ENCODE measurements around the gene EEF1G.

EEF1G gene

DNA sequence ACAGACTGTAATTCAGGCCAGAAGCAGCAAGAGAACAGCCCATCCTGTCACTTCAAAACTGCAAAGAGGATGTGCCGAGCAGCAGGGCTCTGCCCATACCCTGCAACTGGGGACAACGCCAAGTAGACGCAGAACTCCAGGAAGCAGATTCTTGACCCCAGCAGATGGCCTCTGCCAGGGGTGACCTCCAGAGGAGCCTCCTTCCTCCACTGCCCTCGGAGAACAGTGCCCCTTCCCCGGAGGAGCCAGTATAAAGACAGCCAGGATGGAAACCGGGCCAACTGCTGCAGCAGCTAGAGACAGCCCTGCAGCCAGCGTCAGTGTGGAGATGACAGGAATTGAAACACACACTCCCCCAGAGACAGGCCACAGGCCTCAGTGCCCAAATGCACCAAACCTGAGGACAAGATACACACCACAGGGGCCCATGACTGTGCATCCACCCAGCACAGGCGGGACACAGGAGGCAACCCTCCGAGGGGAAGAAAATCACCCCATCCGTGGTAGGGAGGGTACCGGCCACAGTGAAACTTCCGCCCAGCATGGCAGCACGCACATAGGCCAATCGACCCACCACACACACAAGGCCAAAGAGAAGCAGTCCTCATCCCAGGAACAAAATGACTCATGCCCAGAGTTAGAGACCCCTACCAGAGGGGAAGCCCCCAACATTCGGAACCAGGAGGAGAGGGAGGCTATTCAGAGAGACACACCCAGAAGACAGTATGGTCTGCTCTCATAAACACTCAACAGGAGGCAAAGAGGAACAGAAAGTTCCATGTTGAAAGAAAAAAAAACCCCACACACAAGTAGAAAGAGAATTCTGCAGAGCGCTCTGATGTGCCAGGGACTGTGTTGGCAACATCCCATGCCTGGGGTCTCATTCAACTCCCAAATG is 32.6 kb downstream of the EEF1G start:
- H3K9me3 ChIP-seq (replicated peaks; ENCODE audit: low read length): no peaks in the 10 kb centered on the region
- peak overlapping the region; percentile 95 for H3K9ac ChIP-seq (ENCODE audit: low read depth, low read length)
- peaks cover 58% of the 10 kb centered on the region for H3K36me3 ChIP-seq (ENCODE audit: insufficient read depth, low read length)
- peaks cover 68% of the 10 kb centered on the region for H3K4me1 ChIP-seq (ENCODE audit: control insufficient read depth, insufficient read depth, low read length)
- H3K4me2 ChIP-seq (ENCODE audit: low read length): peak overlapping the region; percentile 96
- no peaks in the 10 kb centered on the region for H3K27me3 ChIP-seq (ENCODE audit: control insufficient read depth, insufficient read depth, low read length)
- H3K4me3 ChIP-seq (ENCODE audit: low read length): peak overlapping the region; percentile 97

DNA sequence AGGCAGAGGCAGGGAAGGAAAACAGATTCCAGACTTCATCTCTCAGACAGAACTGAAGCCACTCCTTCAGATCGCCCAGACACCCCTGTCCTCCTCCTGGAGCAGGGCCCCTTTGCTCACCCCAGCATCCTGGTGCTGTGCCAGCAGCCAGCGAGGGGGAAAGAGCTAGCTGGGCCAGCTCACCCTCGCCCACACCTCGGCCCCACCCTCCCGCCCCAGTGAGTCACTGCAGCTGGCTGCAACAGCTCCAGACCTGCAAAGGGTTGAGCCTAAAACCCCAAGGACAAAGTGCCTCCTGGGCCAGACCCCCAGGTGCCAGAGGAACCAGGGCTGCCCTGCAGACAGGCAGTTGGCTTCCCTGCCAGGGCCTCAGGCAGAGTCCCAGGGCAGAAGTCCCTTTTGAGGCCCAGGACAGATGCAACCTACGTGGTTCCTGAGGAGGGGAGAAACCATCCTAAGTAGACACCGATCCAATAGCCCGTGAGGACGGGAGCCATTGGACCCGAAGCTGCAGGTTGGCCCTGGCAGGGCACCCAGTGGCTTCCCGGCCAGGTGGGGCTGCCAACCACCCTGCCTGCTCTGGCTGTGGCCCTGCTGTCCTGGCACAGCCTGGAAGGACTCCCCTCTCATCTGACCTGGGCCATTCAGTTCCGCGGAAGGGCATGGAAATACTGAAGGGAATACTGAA is 34.3 kb downstream of the EEF1G start:
- H3K4me2 ChIP-seq (ENCODE audit: low read length): peak overlapping the region; percentile 96
- peak overlapping the region; percentile 62 for H3K4me3 ChIP-seq (ENCODE audit: low read length)
- H3K36me3 ChIP-seq (ENCODE audit: insufficient read depth, low read length): peaks cover 65% of the 10 kb centered on the region
- peaks cover 72% of the 10 kb centered on the region for H3K4me1 ChIP-seq (ENCODE audit: control insufficient read depth, insufficient read depth, low read length)
- H3K9ac ChIP-seq (ENCODE audit: low read depth, low read length): peak overlapping the region; percentile 66
- H3K27me3 ChIP-seq (ENCODE audit: control insufficient read depth, insufficient read depth, low read length): no peaks in the 10 kb centered on the region
- H3K9me3 ChIP-seq (replicated peaks; ENCODE audit: low read length): no peaks in the 10 kb centered on the region

DNA sequence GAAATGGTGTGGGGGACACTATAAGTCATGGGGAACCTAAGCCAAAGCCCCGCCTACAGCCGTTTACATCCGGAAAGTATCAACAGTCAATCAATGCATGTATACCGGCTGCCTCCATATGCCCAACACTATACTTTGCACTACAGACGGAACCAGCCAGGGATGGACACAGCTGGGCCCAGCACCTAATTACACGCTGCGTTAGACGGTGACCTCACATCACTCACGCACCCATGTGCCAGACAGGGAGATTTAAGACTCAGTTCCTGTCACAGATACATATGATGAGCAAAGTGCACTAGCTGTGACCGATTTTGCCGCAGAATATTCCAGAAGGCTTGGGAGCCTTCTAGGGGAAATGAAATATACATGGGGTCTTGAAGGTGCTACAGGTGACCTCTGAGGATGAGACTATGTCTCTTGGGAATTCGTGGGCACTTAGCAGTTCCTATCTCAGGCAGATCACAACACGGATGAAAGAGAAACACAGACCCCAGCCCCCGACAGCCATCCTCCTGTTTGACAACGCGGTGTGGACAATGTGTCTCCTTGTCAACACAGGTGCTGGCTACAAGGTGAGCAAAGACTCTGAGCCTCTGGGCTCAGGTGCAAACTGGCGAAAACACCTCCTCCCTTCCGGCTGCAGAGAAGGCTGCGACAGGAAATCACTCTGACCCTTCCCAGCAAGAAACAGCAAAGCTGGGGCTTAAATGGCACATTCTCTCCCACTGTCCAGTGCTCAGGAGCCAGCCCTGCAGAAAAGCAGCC is 35.0 kb downstream of the EEF1G start:
- Histone ChIP-seq H3K27me3 (ENCODE audit: control insufficient read depth, insufficient read depth, low read length) (no peaks in the 10 kb centered on the region), H3K9ac (ENCODE audit: low read depth, low read length) (peak overlapping the region; percentile 29), H3K9me3 (replicated peaks; ENCODE audit: low read length) (no peaks in the 10 kb centered on the region), H3K4me3 (ENCODE audit: low read length) (peak overlapping the region; percentile 62), H3K36me3 (ENCODE audit: insufficient read depth, low read length) (peaks cover 67% of the 10 kb centered on the region), H3K4me2 (ENCODE audit: low read length) (peak overlapping the region; percentile 96), H3K4me1 (ENCODE audit: control insufficient read depth, insufficient read depth, low read length) (peaks cover 72% of the 10 kb centered on the region)

DNA sequence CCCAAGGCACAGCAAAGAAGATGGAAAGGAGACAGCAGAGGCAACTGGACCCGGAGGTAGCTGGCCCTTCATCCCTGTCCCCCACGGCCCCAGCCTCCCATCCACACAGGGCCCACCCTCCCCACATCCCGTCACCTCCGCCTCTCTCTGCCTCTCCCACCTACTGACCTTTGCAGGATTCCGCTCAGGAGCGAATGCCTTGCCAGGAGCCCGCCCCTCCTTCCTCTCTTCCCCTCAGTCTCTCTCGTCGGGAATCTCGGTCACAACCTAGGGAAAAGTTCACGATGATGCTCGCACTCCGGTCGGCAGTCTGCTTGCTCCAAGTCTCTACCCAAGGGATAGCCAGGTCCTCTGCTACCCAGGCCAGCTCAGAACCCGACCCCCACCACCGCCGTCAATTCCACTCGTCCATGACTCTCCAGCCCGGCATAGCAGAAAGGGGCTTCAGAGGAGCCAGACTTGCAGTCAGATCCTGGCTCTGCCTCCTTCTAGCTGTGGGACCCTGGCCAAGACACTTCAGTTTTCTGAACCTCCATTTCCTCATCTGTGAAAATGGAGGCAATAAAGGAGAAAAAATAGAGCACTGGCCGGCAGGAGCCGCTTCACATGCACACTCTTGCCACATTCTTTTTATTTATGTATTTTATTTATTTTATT is 37.3 kb downstream of the EEF1G start:
- no peaks in the 10 kb centered on the region for H3K9me3 ChIP-seq (replicated peaks; ENCODE audit: low read length)
- no peak overlapping the region for H3K4me3 ChIP-seq (ENCODE audit: low read length)
- peaks cover 75% of the 10 kb centered on the region for H3K36me3 ChIP-seq (ENCODE audit: insufficient read depth, low read length)
- peaks cover 54% of the 10 kb centered on the region for H3K4me1 ChIP-seq (ENCODE audit: control insufficient read depth, insufficient read depth, low read length)
- peak overlapping the region; percentile 56 for H3K4me2 ChIP-seq (ENCODE audit: low read length)
- H3K27me3 ChIP-seq (ENCODE audit: control insufficient read depth, insufficient read depth, low read length): no peaks in the 10 kb centered on the region
- no peak overlapping the region for H3K9ac ChIP-seq (ENCODE audit: low read depth, low read length)

DNA sequence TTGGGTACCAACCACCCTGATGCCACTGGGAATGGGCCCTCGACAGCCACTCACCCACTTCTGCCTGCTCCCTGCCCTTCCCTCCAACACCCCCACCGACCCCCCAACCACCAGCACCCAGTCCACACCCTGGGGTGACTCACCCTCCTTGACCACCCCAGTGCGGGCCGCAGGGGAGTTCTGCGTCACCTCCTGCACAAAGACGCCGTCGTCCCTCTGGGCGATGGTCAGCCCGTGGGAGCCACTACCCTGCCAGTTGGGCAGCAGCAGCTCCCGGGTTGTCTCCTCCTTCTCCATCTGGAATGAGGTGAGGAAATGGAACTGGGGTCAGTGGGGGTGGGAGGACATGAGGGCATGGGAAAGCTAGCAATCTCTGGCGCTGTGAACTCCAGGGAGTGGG is 37.9 kb downstream of the EEF1G start:
- H3K9ac ChIP-seq (ENCODE audit: low read depth, low read length): no peak overlapping the region
- H3K4me2 ChIP-seq (ENCODE audit: low read length): peak overlapping the region; percentile 56
- no peaks in the 10 kb centered on the region for H3K9me3 ChIP-seq (replicated peaks; ENCODE audit: low read length)
- peaks cover 47% of the 10 kb centered on the region for H3K4me1 ChIP-seq (ENCODE audit: control insufficient read depth, insufficient read depth, low read length)
- H3K36me3 ChIP-seq (ENCODE audit: insufficient read depth, low read length): peaks cover 79% of the 10 kb centered on the region
- H3K27me3 ChIP-seq (ENCODE audit: control insufficient read depth, insufficient read depth, low read length): no peaks in the 10 kb centered on the region
- H3K4me3 ChIP-seq (ENCODE audit: low read length): no peak overlapping the region

DNA sequence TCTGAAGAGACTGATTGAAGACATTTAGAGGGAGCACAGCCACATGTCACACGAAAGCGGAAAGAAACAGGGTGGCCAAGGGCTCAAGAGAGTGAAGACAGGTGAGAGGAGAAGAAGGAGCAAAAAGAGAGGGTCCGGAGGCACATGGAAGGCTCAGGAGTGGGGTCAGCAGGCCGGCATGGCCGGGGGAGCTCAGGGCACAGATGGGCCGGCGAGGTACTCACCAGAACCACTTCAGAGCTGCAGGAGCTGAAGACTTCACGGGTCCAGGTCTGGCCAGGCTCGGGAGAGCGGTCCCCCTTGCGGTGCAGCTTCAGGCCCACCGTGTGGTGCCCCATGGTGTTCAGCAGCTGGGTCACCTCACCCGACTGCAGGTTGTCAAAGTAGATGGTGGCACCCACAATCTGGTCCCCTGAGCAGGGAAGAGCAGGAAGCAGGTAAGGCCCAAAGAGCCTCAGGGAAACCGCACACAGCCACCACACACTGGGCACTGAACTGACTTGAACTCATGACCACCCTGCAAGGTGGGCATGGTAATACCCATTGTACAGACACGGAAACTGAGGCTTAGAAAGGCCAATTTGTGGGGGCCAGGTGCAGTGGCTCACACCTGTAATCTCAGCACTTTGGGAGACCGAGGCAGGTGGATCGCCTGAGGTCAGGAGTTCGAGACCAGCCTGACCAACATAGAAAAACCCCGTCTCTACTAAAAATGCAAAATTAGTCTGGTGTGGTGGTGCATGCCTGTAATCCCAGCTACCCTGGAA is 38.7 kb downstream of the EEF1G start:
- no peak overlapping the region for H3K9ac ChIP-seq (ENCODE audit: low read depth, low read length)

DNA sequence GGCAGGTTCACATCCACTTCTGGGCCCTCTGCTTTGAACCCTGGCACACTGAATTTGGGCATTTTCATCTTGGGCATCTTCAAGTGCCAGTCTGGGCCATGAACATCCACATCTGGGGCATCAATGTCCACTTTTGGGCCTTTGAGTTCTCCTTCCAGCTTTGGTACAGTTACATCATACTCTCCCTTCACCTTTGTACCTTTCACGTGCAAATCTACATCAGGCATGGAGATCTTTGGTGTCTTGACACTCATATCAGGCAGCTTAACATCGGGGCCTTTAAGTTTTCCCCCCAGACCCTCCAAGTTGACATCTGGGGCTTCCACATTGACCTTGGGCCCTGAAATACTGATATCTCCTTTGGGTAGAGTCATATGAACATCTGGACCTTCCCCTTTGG is 41.6 kb downstream of the EEF1G start:
- H3K4me1 ChIP-seq (ENCODE audit: control insufficient read depth, insufficient read depth, low read length): peaks cover 12% of the 10 kb centered on the region
- no peaks in the 10 kb centered on the region for H3K27me3 ChIP-seq (ENCODE audit: control insufficient read depth, insufficient read depth, low read length)
- H3K9ac ChIP-seq (ENCODE audit: low read depth, low read length): no peak overlapping the region
- H3K9me3 ChIP-seq (replicated peaks; ENCODE audit: low read length): no peaks in the 10 kb centered on the region
- peaks cover 94% of the 10 kb centered on the region for H3K36me3 ChIP-seq (ENCODE audit: insufficient read depth, low read length)
- no peak overlapping the region for H3K4me3 ChIP-seq (ENCODE audit: low read length)
- no peak overlapping the region for H3K4me2 ChIP-seq (ENCODE audit: low read length)

More for the DNA sequence above, 38.7 kb downstream of the EEF1G start:
- Histone ChIP-seq H3K27me3 (ENCODE audit: control insufficient read depth, insufficient read depth, low read length) (no peaks in the 10 kb centered on the region), H3K4me3 (ENCODE audit: low read length) (no peak overlapping the region), H3K9me3 (replicated peaks; ENCODE audit: low read length) (no peaks in the 10 kb centered on the region), H3K4me2 (ENCODE audit: low read length) (no peak overlapping the region), H3K4me1 (ENCODE audit: control insufficient read depth, insufficient read depth, low read length) (peaks cover 39% of the 10 kb centered on the region), H3K36me3 (ENCODE audit: insufficient read depth, low read length) (peaks cover 87% of the 10 kb centered on the region)

DNA sequence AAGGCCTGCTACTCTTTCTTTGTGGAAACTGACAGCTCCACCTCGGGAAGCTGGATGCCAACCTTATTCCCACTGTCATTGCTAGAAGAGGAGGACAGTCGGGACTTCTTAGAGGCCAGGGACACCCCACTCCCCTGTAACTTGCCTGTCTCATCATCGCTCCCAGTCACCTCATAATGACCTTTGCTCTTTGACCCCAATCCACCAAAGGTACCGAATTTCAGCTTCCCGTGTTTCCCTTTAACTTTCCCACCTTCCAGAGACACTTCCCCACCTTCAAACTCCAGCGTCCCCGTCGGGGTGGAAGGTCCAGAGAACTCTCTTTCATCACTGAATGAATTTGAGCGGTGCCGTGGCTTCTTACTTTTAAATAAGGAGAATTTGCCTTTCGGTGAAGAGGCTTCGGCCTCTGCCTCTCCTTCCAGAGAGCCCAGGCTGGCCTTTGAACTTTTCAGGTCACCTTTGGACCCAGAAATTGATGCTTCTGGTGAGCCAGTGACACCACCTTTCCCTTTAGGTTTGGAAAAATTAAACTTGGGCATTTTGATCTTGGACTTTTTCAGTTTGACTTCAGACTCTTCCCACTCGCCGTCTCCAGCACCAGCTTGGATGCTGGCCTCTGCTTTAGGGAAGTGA is 56.8 kb downstream of the EEF1G start:
- H3K4me1 ChIP-seq (ENCODE audit: control insufficient read depth, insufficient read depth, low read length): no peaks in the 10 kb centered on the region
- H3K4me2 ChIP-seq (ENCODE audit: low read length): no peak overlapping the region
- H3K4me3 ChIP-seq (ENCODE audit: low read length): no peak overlapping the region
- H3K9me3 ChIP-seq (replicated peaks; ENCODE audit: low read length): no peaks in the 10 kb centered on the region
- peaks cover 76% of the 10 kb centered on the region for H3K36me3 ChIP-seq (ENCODE audit: insufficient read depth, low read length)
- H3K27me3 ChIP-seq (ENCODE audit: control insufficient read depth, insufficient read depth, low read length): no peaks in the 10 kb centered on the region
- no peak overlapping the region for H3K9ac ChIP-seq (ENCODE audit: low read depth, low read length)

DNA sequence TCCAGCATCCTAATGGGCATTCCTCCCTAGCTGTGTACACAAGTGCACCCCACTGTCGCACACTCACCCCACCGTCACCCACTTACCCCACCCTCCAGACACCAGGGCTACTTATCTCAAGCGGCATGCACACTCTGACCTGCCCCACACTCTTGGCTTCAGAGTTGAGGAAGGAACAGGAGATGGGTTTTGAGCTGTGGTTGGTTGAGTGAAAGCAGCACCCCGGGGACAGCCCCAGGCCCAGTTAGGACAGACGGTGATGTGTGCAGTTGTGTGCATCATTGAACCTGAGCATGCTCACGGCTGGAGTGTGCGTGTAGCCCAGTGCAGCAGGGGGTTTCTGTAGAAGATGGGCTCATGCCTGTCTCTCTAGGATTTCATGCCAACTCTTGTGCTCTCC is 59.5 kb downstream of the EEF1G start:
- peaks cover 49% of the 10 kb centered on the region for H3K36me3 ChIP-seq (ENCODE audit: insufficient read depth, low read length)
- H3K4me1 ChIP-seq (ENCODE audit: control insufficient read depth, insufficient read depth, low read length): no peaks in the 10 kb centered on the region
- no peaks in the 10 kb centered on the region for H3K9me3 ChIP-seq (replicated peaks; ENCODE audit: low read length)
- no peak overlapping the region for H3K4me3 ChIP-seq (ENCODE audit: low read length)
- no peaks in the 10 kb centered on the region for H3K27me3 ChIP-seq (ENCODE audit: control insufficient read depth, insufficient read depth, low read length)
- no peak overlapping the region for H3K9ac ChIP-seq (ENCODE audit: low read depth, low read length)
- no peak overlapping the region for H3K4me2 ChIP-seq (ENCODE audit: low read length)

DNA sequence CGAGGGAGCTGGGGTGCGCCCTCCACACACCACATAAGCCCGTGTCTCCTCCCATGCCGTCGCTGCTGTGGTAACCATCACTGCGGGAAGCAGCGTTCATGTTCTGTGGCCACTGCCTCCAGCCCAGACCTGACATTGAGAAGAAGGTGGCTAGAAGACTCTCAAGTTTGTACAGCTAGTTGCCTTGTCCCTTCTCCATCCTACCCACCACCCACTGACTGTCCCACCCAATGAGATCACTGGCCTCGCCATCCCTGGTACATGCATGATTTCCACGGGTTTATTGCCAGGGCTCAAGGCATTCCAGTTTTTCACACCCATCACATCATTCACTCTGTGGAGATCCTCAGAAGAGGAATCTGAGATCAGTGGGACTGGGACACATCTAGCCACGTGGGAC is 60.1 kb downstream of the EEF1G start:
- no peaks in the 10 kb centered on the region for H3K9me3 ChIP-seq (replicated peaks; ENCODE audit: low read length)
- no peaks in the 10 kb centered on the region for H3K27me3 ChIP-seq (ENCODE audit: control insufficient read depth, insufficient read depth, low read length)
- H3K4me3 ChIP-seq (ENCODE audit: low read length): no peak overlapping the region
- H3K36me3 ChIP-seq (ENCODE audit: insufficient read depth, low read length): peaks cover 44% of the 10 kb centered on the region
- H3K9ac ChIP-seq (ENCODE audit: low read depth, low read length): no peak overlapping the region
- peaks cover 4% of the 10 kb centered on the region for H3K4me1 ChIP-seq (ENCODE audit: control insufficient read depth, insufficient read depth, low read length)
- H3K4me2 ChIP-seq (ENCODE audit: low read length): no peak overlapping the region
